Panc1 (cell line): ENCODE data around the gene ATP11C.
"Not testable (repeated sequence)": the region's sequence is repeated elsewhere in the genome, so short reads cannot be mapped to it uniquely, and the experiment has no call there.

Experiments used
- CTCF ChIP-seq: fragments of 450-650 bp; IDR thresholded peaks from 2 replicates; pipeline ENCODE4 v1.5.1; 2017; ENCODE audit warnings: mild to moderate bottlenecking
- REST ChIP-seq, 2 experiments: IDR thresholded peaks; 2 replicates each; pipeline ENCODE4 v1.6.1; 2011 to 2012; ENCODE audit warnings: low read depth in 2 of 2, control low read depth in 1 of 2, low read length in 1 of 2, mild to moderate bottlenecking in 1 of 2, moderate library complexity in 1 of 2; ENCODE audit not compliant: insufficient read depth in 1 of 2

- not testable (repeated sequence) for TF ChIP-seq CTCF; REST (IDR thresholded peaks at IDR 0.05; ENCODE audit: insufficient read depth in 1 of 2, low read depth in 2 of 2, low read length in 1 of 2)
Measured at GRCh38 chrX:139921142-139921541, 11.7 kb downstream of the ATP11C start.
